ENCODE measurements around the gene MALRD1.

MALRD1 gene

DNA sequence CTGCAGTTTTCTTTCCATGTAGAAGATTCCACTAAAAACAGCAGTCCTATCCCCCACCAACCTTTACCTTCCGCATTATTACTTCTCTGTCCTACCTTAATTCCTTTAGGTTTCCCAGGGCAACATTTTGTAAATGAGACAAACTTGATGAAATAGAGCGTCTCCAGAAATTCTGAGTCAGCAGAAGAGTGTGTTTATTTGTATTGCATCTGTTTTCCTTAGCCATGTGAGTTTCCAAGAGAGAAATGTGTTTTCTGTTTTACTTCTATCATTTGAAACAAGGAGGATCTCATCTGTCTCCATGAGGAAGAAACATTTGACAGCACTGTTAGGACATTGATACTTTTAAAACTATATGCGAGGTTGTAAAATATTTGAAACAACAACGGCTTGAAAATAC lies 523.5 kb downstream of the MALRD1 start:
- no peaks in the 10 kb centered on the region for H3K4me1 ChIP-seq (ENCODE audit: insufficient read depth, low read length, severe bottlenecking)
- no peaks in the 10 kb centered on the region for H3F3A ChIP-seq (ENCODE audit: insufficient read depth, low read length)
- TF ChIP-seq EZH2 (IDR thresholded peaks at IDR 0.05; ENCODE audit: borderline replicate concordance, low read length): no peak
- TF ChIP-seq, protein P1, sequence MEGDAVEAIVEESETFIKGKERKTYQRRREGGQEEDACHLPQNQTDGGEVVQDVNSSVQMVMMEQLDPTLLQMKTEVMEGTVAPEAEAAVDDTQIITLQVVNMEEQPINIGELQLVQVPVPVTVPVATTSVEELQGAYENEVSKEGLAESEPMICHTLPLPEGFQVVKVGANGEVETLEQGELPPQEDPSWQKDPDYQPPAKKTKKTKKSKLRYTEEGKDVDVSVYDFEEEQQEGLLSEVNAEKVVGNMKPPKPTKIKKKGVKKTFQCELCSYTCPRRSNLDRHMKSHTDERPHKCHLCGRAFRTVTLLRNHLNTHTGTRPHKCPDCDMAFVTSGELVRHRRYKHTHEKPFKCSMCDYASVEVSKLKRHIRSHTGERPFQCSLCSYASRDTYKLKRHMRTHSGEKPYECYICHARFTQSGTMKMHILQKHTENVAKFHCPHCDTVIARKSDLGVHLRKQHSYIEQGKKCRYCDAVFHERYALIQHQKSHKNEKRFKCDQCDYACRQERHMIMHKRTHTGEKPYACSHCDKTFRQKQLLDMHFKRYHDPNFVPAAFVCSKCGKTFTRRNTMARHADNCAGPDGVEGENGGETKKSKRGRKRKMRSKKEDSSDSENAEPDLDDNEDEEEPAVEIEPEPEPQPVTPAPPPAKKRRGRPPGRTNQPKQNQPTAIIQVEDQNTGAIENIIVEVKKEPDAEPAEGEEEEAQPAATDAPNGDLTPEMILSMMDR (IDR thresholded peaks at IDR 0.05; ENCODE audit: low read length): no peak
- H3K9me3 ChIP-seq (ENCODE audit: low read length): no peaks in the 10 kb centered on the region
- H3K9ac ChIP-seq (ENCODE audit: low read length): no peak overlapping the region
- H3K79me2 ChIP-seq (ENCODE audit: insufficient read depth, low read length): no peaks in the 10 kb centered on the region
- no peaks in the 10 kb centered on the region for H3K27me3 ChIP-seq (ENCODE audit: insufficient read depth, low read length)
- H3K4me3 ChIP-seq (ENCODE audit: low read depth, low read length, poor library complexity, severe bottlenecking): no peak overlapping the region
- H3K27ac ChIP-seq (ENCODE audit: low read depth, low read length, poor library complexity, severe bottlenecking): no peak overlapping the region
- H2AFZ ChIP-seq (ENCODE audit: low read length): no peak overlapping the region
- H3K4me2 ChIP-seq (ENCODE audit: low read length): no peak overlapping the region
- no peaks in the 10 kb centered on the region for H3K9me2 ChIP-seq (ENCODE audit: low read depth, low read length)
- no peaks in the 10 kb centered on the region for H3K36me3 ChIP-seq (ENCODE audit: insufficient read depth, low read length)
- H4K20me1 ChIP-seq (ENCODE audit: insufficient read depth, low read length): no peaks in the 10 kb centered on the region

DNA sequence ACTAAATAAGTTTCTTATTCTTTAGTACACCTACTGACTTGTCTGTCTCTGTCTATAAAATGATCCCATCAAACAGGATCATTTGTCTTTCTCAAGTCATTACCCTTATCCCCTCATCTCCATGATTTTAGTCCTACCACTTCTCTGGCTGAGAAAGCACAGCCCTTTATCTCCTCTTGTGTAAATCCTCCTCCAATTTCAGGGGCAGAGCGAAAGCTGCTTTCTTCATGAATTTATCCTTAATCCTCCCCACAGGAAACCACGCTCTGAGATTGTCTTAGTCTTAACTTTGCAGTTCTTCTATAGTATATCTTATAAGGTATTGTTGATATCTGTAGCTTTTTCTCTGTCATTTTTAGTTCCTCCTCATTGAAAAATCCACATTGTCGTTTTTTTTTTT lies 528.0 kb downstream of the MALRD1 start:
- TF ChIP-seq, protein P1 (IDR thresholded peaks at IDR 0.05; ENCODE audit: low read length): no peak
- TF ChIP-seq EZH2 (IDR thresholded peaks at IDR 0.05; ENCODE audit: borderline replicate concordance, low read length): no peak
- H4K20me1 ChIP-seq (ENCODE audit: insufficient read depth, low read length): no peaks in the 10 kb centered on the region
- H3K4me3 ChIP-seq (ENCODE audit: low read depth, low read length, poor library complexity, severe bottlenecking): no peak overlapping the region
- H2AFZ ChIP-seq (ENCODE audit: low read length): no peak overlapping the region
- H3F3A ChIP-seq (ENCODE audit: insufficient read depth, low read length): no peaks in the 10 kb centered on the region
- no peaks in the 10 kb centered on the region for H3K9me3 ChIP-seq (ENCODE audit: low read length)
- no peaks in the 10 kb centered on the region for H3K79me2 ChIP-seq (ENCODE audit: insufficient read depth, low read length)
- H3K9ac ChIP-seq (ENCODE audit: low read length): no peak overlapping the region
- H3K9me2 ChIP-seq (ENCODE audit: low read depth, low read length): no peaks in the 10 kb centered on the region
- no peak overlapping the region for H3K27ac ChIP-seq (ENCODE audit: low read depth, low read length, poor library complexity, severe bottlenecking)
- H3K4me2 ChIP-seq (ENCODE audit: low read length): no peak overlapping the region
- no peaks in the 10 kb centered on the region for H3K4me1 ChIP-seq (ENCODE audit: insufficient read depth, low read length, severe bottlenecking)
- no peaks in the 10 kb centered on the region for H3K36me3 ChIP-seq (ENCODE audit: insufficient read depth, low read length)
- H3K27me3 ChIP-seq (ENCODE audit: insufficient read depth, low read length): no peaks in the 10 kb centered on the region

DNA sequence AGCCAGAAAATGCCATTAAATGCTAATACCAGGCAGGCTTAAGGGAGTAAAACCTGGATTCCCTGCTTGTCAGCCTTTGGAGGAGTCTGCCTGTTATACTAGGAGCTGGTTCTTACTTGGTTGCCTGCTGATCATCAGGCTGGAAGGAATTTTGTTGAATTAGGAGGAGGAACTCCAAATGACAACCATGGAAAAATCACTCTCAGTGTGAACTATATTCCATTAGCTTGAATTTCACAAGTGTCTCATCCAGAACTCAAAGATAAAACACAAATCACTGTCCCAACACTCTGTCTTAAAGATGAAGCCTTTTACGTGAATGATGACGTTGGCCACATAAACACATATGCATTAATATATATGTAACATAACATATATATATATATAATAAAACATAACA lies 528.8 kb downstream of the MALRD1 start:
- Histone ChIP-seq H3K9me3 (ENCODE audit: low read length) (no peaks in the 10 kb centered on the region), H3K4me2 (ENCODE audit: low read length) (no peak overlapping the region), H3K4me1 (ENCODE audit: insufficient read depth, low read length, severe bottlenecking) (no peaks in the 10 kb centered on the region), H3K4me3 (ENCODE audit: low read depth, low read length, poor library complexity, severe bottlenecking) (no peak overlapping the region), H3K79me2 (ENCODE audit: insufficient read depth, low read length) (no peaks in the 10 kb centered on the region), H3K27me3 (ENCODE audit: insufficient read depth, low read length) (no peaks in the 10 kb centered on the region), H3K9me2 (ENCODE audit: low read depth, low read length) (no peaks in the 10 kb centered on the region), H3F3A (ENCODE audit: insufficient read depth, low read length) (no peaks in the 10 kb centered on the region), H4K20me1 (ENCODE audit: insufficient read depth, low read length) (no peaks in the 10 kb centered on the region), H3K27ac (ENCODE audit: low read depth, low read length, poor library complexity, severe bottlenecking) (no peak overlapping the region), H3K9ac (ENCODE audit: low read length) (no peak overlapping the region), H2AFZ (ENCODE audit: low read length) (no peak overlapping the region), H3K36me3 (ENCODE audit: insufficient read depth, low read length) (no peaks in the 10 kb centered on the region)
- TF ChIP-seq, protein P1 (IDR thresholded peaks at IDR 0.05; ENCODE audit: low read length): no peak
- TF ChIP-seq EZH2 (IDR thresholded peaks at IDR 0.05; ENCODE audit: borderline replicate concordance, low read length): no peak

Data from OCI-LY1 (cell line).